Activated naive CD4-positive, alpha-beta T cell (primary cell): ENCODE results near the gene NOSIP.

Source experiments
- DNase-seq, 4 experiments: peaks; one replicate each; lab custom pipeline; 2025; lab: John Stamatoyannopoulos, UW

The NOSIP gene

GRCh38 chr19:49546825-49547565, 33.4 kb downstream of the NOSIP start:
- peak in 1 of 4 experiments; percentile 27 for DNase-seq

DNA sequence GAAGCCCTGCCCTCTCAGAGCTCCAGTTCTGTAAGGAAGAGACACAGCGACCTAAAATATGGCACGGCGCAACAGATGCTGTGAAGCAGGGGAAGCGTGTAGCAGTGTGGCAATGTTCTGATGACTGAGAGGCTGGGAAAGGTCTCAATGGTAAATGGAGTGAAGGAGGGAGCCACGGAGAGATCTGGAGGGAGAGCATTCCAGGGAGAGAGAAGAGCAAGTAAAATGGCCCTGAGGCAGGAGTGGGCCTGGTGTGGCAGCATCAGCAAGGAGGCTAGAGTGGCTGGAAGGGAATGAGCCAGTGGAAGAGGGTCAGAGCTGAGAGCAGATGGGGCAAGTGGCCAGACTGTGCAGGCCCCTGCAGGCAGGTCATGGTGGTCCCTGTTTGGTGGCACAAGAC, 36.2 kb downstream of the NOSIP start:
- DNase-seq, result no peak

DNA sequence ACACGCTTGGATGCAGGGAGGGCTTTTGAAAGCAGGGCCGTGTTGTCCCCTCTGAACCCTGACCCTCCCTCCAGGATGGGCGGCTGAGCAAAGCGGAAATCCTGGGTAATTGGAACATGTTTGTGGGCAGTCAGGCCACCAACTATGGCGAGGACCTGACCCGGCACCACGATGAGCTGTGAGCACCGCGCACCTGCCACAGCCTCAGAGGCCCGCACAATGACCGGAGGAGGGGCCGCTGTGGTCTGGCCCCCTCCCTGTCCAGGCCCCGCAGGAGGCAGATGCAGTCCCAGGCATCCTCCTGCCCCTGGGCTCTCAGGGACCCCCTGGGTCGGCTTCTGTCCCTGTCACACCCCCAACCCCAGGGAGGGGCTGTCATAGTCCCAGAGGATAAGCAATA, 37.3 kb downstream of the NOSIP start:
- no peak for DNase-seq

GRCh38 chr19:49542446-49542845, 37.9 kb downstream of the NOSIP start:
- DNase-seq, result no peak

DNA sequence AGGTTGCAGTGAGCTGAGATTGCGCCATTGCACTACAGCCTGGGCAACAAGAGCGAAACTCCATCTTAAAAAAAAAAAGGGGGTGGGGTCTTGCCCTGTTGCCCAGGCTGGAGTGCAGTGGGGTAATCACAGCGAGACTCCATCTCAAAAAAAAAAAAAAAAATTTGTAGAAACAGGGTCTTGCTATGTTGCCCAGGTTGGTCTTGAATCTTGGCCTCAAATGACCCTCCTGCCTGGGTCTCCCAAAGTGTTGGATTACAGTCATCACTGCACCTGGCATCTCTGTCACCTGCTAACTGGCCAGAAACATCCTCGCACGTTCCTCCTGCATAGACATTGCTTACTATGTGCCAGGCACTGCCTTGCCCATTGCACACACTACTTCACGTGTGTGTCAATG, 38.4 kb downstream of the NOSIP start:
- DNase-seq, result no peak

DNA sequence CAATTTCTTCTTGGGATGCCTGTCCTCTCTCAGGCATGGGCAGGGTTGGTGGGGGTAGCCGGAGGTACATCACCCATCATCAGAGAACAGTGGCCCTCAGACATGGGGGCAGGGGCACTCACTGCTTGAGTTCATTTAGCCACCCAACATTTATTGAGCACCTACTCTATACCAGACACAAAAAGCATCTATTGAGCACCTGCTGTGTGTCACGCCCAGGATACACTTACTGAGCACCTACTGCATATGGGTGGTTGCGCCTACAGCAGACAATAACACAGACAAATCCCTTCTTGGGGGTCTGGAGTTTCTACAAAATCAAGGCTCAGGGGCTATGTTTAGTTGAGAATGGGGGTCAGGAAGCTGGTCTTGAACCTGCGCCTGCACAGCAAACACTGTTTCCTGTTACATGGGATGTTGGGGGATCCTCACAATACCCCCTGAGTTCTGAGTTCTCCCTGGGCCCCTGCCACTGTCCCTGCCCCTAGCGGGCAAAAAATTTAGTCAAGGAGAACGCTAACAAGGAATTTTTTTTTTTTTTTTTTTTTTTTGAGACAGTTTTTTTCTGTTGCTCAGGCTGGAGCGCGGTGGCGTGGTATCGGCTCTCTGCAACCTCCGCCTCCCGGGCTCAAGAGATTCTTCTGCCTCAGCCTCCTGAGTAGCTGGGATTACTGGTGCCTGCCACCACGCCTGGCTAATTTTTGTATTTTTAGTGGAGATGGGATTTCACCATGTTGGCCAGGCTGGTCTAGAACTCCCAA, 41.0 kb downstream of the NOSIP start:
- DNase-seq, result no peak

GRCh38 chr19:49538643-49539042, 41.7 kb downstream of the NOSIP start:
- DNase-seq, result no peak

DNA sequence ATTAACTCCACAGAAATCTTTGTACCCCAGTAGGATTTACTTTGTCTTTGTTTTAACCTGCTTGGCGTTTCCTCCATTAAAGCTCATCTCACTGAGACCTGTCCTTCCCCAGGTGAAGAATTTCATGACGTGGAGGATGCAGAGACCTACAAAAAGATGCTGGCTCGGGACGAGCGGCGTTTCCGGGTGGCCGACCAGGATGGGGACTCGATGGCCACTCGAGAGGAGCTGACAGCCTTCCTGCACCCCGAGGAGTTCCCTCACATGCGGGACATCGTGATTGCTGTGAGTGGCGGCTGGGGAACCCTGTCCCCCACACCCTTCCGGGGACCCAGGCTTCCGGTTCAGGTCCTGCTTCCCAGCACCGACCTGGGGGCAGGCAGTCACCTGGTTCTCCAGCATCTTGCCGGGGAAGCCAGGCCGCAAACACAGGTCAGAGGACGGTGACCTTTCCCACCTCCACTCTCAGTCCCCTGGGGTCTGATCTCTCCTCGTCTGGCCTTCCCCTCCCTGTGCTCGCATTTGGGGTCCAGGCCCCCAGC, 43.4 kb downstream of the NOSIP start:
- DNase-seq, result no peak

DNA sequence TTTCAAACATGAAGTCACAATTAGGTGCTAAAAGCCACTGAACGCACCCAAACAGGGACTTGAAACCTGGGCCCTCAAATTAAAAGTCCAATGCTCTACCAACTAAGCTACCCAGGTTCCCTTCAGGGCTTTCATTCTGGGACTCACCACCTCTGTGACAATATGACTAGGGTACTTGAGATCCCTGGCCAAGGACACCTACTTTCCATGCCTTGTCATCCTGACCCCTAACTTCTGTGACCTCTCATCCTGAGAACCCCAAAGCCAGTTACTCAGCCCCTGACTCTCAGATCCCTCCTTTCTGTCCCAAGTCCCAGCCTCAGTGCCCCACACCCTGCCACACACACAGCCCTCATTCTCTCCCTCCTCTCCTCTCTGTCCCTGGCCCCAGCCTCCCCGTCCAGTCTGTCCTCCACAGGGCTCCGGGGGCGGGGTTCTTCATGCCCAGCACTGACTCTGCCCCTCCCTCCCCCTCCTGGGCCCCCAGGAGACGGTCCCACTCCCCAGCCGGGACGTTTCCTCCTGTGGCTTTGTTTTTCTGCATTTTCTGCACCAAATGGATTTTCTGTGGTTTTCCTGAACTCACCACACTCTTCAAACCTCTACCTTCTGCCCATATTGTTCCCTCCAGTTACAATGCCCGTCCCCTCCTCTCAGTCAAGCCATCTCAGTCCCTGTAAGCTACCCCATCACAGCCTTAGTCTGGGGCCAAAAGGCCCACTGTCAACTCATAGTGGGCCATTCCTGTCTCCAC, 45.5 kb downstream of the NOSIP start:
- no peak for DNase-seq

DNA sequence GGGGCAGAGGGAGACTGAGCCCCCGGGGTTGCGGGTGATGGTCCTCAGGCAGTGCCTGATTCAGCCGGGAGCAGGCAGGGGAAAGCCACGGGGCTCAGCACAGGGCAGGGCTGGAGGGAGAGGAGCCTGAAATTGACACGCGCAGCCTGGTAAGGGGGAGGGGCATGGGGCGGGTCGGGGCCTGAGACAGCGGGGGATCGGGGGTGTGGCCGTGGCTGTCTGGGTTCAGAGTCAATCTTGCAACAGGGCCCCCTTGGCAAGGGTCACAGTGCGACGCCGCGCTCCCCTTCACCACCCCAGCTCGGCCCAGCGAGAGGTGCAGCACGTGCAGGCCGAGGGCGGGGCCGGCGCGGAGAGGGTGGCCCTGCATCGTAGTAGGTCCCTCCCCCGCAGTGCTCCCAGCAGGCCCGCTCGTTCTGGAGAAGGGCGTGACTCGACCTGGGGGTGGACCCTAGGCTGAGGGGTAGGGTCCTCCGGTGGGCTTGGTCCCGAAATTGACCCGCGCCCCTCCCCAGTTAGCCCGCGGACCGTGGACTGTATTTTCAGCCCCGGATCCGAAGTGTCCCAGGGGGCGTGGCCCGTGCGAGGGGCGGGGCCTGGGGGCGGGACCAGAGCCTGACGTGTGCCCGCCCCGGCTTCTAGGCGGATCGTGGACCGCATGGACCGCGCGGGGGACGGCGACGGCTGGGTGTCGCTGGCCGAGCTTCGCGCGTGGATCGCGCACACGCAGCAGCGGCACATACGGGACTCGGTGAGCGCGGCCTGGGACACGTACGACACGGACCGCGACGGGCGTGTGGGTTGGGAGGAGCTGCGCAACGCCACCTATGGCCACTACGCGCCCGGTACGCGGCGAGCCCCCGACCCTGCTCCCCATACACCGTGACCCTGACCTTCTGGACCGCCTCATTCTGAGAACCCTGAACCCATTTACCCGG, 46.5 kb downstream of the NOSIP start:
- DNase-seq, result peak; percentile 61 to 87 (median 75)

- no peak for DNase-seq
These were observed 49.6 kb downstream of the NOSIP start for GRCh38 chr19:49530708-49531107.

DNA sequence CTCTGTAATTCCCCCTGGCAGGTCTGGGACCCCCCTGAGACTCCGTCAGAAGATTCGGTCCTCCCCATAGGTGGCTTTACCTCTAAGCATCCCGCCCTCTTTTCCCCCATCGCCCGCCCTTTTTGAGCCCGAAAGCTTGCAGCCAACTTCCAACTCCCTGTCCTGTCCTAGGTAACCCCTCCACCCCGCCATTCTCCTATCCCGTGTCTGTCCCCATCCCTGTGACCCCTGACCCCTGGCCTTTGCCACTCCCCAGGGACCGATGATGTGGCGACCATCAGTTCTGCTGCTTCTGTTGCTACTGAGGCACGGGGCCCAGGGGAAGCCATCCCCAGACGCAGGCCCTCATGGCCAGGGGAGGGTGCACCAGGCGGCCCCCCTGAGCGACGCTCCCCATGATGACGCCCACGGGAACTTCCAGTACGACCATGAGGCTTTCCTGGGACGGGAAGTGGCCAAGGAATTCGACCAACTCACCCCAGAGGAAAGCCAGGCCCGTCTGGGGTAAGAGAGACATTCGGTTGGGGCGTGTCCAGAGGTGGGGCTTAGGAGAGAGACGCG, 52.1 kb downstream of the NOSIP start:
- no peak for DNase-seq

GRCh38 chr19:49524812-49525455, 55.4 kb downstream of the NOSIP start:
- DNase-seq, result no peak

DNA sequence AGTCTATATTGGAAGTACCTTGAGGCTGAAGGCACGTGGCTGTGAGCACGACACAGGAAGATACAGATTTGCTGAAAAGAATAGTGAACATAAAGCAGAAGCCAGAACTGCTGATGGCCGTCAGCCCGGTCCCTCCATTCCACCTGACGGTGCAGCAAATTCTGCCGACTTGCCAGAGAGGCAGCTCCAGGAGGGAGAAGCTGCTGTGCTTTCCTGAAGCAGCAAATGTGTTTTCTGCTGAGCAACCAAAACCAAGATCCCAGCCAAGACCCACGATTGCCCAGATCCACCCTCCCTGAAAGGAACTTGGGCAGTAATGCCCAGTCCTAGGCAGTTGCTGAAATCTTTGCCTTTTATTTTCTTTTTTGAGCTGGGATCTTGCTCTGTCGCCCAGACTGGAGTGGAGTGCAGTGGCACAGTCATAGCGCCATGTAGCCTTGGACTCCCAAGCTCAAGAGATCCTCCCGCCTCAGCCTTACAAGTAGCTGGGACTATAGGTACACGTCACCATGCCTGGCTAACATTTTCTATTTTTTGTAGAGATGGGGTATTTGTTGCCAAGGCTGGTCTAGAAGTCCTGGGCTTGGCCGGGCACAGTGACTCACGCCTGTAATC, 59.5 kb downstream of the NOSIP start:
- DNase-seq, result no peak

DNA sequence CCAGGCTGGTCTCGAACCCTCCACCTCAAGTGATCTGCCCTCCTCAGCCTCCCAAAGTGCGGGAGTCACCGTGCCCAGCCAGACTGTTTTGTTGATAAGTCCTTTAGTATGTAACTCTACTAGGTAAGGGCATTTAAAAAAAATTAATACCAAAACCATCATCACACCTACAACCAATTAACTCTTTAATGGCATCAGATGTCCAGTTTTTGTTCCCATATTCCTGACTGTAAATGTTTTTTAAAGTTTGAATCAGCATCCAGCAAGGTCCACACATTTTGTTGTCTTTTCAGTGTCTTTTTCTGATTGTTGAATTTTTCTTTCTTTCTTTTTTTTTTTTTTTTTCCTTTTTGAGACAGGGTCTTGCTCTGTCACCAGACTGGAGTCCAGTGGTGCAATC, 62.3 kb downstream of the NOSIP start:
- no peak for DNase-seq

- no peak for DNase-seq
These were observed 64.6 kb downstream of the NOSIP start for GRCh38 chr19:49515767-49516166.

DNA sequence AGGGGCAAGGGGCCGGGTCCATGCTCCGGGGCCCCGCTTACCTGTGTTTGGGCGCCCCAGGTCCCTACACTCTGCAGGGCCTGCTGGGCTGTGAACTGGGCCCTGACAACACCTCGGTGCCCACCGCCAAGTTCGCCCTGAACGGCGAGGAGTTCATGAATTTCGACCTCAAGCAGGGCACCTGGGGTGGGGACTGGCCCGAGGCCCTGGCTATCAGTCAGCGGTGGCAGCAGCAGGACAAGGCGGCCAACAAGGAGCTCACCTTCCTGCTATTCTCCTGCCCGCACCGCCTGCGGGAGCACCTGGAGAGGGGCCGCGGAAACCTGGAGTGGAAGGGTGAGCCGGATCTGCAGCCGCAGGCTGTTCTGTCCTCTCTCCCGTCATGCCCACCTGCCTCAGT, 66.2 kb downstream of the NOSIP start:
- DNase-seq, result no peak

DNA sequence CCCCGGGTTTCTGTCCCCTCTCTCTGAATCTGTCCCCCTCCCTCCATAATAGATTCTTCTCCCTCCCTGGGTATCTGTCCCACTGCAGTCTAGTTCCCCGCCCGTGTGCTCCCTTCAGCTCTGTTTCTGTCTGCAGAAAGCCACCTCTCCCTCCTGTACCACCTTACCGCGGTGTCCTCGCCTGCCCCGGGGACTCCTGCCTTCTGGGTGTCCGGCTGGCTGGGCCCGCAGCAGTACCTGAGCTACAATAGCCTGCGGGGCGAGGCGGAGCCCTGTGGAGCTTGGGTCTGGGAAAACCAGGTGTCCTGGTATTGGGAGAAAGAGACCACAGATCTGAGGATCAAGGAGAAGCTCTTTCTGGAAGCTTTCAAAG, 66.6 kb downstream of the NOSIP start:
- DNase-seq, result no peak

GRCh38 chr19:49512970-49513745, 67.2 kb downstream of the NOSIP start:
- DNase-seq, result peak in 1 of 4 experiments; percentile 22
